ENCODE measurements around the gene VPS51.

VPS51 gene

DNA sequence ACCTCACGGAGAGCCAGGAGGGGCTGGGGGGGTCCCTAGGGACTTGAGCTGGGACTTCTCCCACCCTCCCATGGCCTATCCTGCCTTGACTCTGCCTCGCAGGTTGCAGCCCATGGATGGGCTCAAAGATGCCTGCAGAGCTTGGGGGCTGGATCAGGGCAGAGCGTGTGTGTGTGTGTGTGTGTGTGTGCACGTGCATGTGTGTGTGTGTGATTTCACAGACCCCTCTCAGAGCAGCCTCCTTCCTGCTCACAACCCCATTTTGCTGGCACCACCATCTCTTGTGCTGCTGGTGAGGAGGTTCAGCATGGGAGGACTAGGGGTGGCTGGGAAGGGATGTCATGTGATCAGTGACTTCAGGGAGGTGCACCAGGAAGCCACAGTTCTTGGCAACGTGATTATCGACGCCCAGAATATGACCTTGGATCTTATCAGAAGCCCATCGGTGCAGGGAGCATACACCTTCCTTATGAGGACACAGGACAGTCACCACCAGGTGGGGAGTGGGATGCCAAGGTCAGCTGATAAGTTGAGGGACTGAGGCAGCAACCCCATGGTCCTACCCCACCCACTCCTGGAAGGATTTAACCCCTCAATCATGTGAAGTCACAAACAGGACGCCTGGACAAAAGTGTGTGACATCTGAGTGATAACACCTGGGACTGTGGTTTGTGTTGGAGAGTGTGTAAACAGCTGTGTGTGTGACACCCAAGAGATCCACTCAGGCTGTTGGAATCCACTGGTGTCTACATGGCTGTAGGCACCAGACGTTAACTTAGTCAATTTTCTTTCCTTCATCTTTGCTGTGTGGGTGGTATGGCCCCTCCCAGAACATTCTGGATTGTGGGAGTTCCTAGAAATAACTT lies 35.8 kb upstream of the VPS51 start:
- H3K27me3 ChIP-seq (ENCODE audit: control insufficient read depth in 1 of 2, insufficient read depth in 2 of 2, low read length in 2 of 2), result peaks cover 0 to 2% of the 10 kb centered on the region in 2 donors
- H3K4me3 ChIP-seq (ENCODE audit: low read length in 2 of 2), result no peak overlapping the region
- no peaks in the 10 kb centered on the region for H3K9me3 ChIP-seq (ENCODE audit: control insufficient read depth in 2 of 2, low read length in 2 of 2)
- H3K9ac ChIP-seq (ENCODE audit: low read length in 2 of 2), result no peak overlapping the region
- no peaks in the 10 kb centered on the region for H3K36me3 ChIP-seq (ENCODE audit: control insufficient read depth in 2 of 2, insufficient read depth in 2 of 2, low read length in 2 of 2)
- H3K4me1 ChIP-seq (ENCODE audit: control insufficient read depth, insufficient read depth, low read length), result no peaks in the 10 kb centered on the region
- H3K27ac ChIP-seq (ENCODE audit: low read length), result no peak overlapping the region

DNA sequence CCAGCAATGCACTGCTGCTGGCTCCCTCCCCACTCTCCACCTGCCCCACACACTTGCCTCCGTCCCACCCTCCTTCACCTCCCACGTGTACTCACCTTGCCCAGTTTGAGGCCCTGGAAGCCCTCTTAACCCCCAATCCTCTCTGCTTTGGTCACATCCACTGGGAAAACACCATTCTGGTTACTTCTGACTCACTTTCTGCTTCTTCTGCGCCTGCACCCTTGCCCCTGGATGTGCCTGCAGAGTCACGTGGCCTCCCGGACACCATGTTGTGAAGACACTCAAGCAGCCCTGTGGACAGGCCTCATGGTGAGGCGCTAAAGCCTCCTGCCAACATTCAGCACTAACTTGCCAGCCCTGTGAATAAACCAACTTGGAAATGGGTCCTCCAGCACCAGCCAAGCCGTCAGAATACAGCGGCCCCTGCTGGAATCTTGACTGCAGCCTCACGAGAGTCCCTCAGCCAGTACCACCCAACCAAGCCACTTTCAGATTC lies 35.1 kb upstream of the VPS51 start:
- Histone ChIP-seq H3K9ac (ENCODE audit: low read length in 2 of 2) (no peak overlapping the region), H3K36me3 (ENCODE audit: control insufficient read depth in 2 of 2, insufficient read depth in 2 of 2, low read length in 2 of 2) (no peaks in the 10 kb centered on the region), H3K4me1 (ENCODE audit: control insufficient read depth, insufficient read depth, low read length) (no peaks in the 10 kb centered on the region), H3K27ac (ENCODE audit: low read length) (no peak overlapping the region), H3K27me3 (ENCODE audit: control insufficient read depth in 1 of 2, insufficient read depth in 2 of 2, low read length in 2 of 2) (peaks cover 0 to 2% of the 10 kb centered on the region in 2 donors), H3K9me3 (ENCODE audit: control insufficient read depth in 2 of 2, low read length in 2 of 2) (no peaks in the 10 kb centered on the region), H3K4me3 (ENCODE audit: low read length in 2 of 2) (no peak overlapping the region)

DNA sequence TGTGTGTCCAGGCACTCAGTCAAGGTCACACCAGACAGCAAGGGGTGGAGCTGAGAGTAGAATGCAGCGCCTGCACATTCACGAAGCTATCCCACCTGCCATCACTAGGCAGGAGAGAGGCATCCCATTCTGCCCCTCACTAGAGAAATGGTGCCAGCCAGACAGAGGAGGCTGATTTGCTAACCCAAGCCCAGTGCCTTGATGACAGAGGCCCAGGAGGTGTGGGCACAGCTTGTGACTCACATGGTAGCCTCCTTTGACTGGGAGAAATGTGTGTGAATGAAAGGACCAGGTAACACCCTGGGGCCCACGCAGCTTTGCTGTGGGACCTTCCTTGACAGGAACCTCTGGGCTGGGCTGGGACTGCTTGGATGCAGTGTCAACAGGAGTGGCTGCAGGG lies 32.5 kb upstream of the VPS51 start:
- H3K27me3 ChIP-seq (ENCODE audit: control insufficient read depth in 1 of 2, insufficient read depth in 2 of 2, low read length in 2 of 2), result peaks cover 0 to 2% of the 10 kb centered on the region in 2 donors

DNA sequence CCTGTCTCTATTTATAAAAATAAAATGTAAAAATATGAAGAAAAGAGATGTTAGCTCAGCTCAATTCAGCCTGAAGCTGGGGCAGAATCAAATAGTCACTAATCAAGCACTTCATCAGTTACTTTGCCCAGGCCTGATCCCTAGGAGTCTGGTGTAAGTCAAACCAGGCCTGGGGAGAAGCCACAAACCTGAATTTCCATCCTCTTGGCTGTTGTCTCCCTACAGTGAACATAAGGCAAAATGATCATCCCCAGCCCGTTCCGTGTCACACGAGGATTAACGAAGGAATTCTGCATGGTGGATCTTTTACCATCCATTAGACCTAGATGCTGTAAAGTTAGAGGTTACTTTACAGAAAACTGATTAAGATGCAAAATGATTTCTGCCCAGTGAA lies 31.2 kb upstream of the VPS51 start:
- H3K27me3 ChIP-seq (ENCODE audit: control insufficient read depth in 1 of 2, insufficient read depth in 2 of 2, low read length in 2 of 2), result no peaks in the 10 kb centered on the region
- H3K4me1 ChIP-seq (ENCODE audit: control insufficient read depth, insufficient read depth, low read length), result no peaks in the 10 kb centered on the region
- no peak overlapping the region for H3K9ac ChIP-seq (ENCODE audit: low read length in 2 of 2)
- H3K27ac ChIP-seq (ENCODE audit: low read length), result no peak overlapping the region
- no peaks in the 10 kb centered on the region for H3K9me3 ChIP-seq (ENCODE audit: control insufficient read depth in 2 of 2, low read length in 2 of 2)
- H3K4me3 ChIP-seq (ENCODE audit: low read length in 2 of 2), result no peak overlapping the region
- H3K36me3 ChIP-seq (ENCODE audit: control insufficient read depth in 2 of 2, insufficient read depth in 2 of 2, low read length in 2 of 2), result no peaks in the 10 kb centered on the region

More for the DNA sequence above, 32.5 kb upstream of the VPS51 start:
- Histone ChIP-seq H3K9me3 (ENCODE audit: control insufficient read depth in 2 of 2, low read length in 2 of 2) (no peaks in the 10 kb centered on the region), H3K4me3 (ENCODE audit: low read length in 2 of 2) (no peak overlapping the region), H3K27ac (ENCODE audit: low read length) (no peak overlapping the region), H3K9ac (ENCODE audit: low read length in 2 of 2) (no peak overlapping the region), H3K36me3 (ENCODE audit: control insufficient read depth in 2 of 2, insufficient read depth in 2 of 2, low read length in 2 of 2) (no peaks in the 10 kb centered on the region), H3K4me1 (ENCODE audit: control insufficient read depth, insufficient read depth, low read length) (no peaks in the 10 kb centered on the region)

DNA sequence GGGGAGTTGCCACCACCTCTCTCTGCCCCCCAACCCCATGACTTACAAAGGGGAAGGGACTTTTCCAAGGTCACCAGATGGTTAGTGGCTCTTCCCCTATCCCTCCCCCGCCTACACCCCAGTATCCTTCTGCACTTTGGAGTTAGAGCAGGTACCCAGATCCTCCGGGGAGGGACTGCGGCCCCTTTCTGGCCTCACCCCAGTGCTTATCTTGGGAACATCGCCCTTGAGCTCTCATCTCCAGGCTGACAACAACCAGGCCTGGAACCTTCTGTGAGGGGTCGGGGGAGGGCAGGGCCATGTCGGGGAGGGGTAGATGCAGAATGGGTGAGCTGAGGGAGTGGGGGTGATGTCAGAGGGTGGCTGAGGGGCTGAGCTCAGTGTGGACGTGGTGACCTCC lies 30.2 kb upstream of the VPS51 start:
- H3K9ac ChIP-seq (ENCODE audit: low read length in 2 of 2), result no peak overlapping the region
- no peak overlapping the region for H3K27ac ChIP-seq (ENCODE audit: low read length)
- H3K9me3 ChIP-seq (ENCODE audit: control insufficient read depth in 2 of 2, low read length in 2 of 2), result no peaks in the 10 kb centered on the region
- H3K36me3 ChIP-seq (ENCODE audit: control insufficient read depth in 2 of 2, insufficient read depth in 2 of 2, low read length in 2 of 2), result no peaks in the 10 kb centered on the region
- no peaks in the 10 kb centered on the region for H3K4me1 ChIP-seq (ENCODE audit: control insufficient read depth, insufficient read depth, low read length)
- H3K27me3 ChIP-seq (ENCODE audit: control insufficient read depth in 1 of 2, insufficient read depth in 2 of 2, low read length in 2 of 2), result no peaks in the 10 kb centered on the region
- no peak overlapping the region for H3K4me3 ChIP-seq (ENCODE audit: low read length in 2 of 2)

DNA sequence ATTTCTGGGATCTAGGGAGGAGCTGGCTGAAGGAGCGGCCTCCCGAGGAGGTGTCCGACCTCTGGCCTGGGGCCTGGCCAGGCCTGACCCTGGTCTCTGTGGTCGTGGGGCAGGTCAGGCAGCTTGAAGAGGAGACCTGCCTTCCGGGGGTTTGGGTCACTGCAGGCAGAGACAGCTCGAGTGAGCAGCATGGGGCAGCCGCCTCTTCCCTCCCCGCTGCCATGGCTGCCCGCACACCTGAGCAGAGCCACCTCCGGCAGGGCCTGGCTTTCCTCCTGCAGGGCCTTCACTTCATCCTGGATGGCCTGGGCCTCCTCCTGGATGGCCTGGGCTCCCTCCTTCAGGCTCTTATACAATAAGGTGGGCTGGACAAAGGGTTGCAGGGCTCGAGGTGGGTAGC lies 29.7 kb upstream of the VPS51 start:
- Histone ChIP-seq H3K4me1 (ENCODE audit: control insufficient read depth, insufficient read depth, low read length) (no peaks in the 10 kb centered on the region), H3K27ac (ENCODE audit: low read length) (no peak overlapping the region), H3K9ac (ENCODE audit: low read length in 2 of 2) (no peak overlapping the region), H3K4me3 (ENCODE audit: low read length in 2 of 2) (no peak overlapping the region), H3K27me3 (ENCODE audit: control insufficient read depth in 1 of 2, insufficient read depth in 2 of 2, low read length in 2 of 2) (no peaks in the 10 kb centered on the region), H3K36me3 (ENCODE audit: control insufficient read depth in 2 of 2, insufficient read depth in 2 of 2, low read length in 2 of 2) (no peaks in the 10 kb centered on the region), H3K9me3 (ENCODE audit: control insufficient read depth in 2 of 2, low read length in 2 of 2) (no peaks in the 10 kb centered on the region)

DNA sequence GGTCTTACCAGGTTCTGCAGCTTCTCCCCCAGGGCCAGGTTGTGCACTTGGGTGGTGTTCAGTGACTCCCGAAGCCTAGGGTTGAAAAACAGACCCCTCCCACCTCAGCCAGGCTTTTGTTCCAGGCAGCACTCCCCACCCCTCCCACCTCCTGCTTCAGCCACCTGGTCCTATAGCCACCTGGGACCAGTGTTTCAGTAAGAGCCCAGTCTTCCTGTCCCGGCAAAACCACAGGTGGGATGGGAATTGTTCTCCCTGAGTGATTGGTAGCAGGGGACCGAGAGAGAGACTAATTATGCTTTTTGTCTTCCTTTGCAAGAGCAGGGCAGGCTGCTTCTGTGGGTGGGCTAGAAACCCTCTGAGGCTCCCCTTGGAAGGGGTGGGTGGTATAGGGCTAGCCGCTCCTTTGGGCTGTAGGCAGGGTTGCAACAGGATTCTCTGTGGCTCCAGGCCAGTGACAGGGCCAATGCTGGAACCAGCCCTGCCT lies 29.2 kb upstream of the VPS51 start:
- no peak overlapping the region for H3K4me3 ChIP-seq (ENCODE audit: low read length in 2 of 2)
- no peaks in the 10 kb centered on the region for H3K4me1 ChIP-seq (ENCODE audit: control insufficient read depth, insufficient read depth, low read length)
- no peaks in the 10 kb centered on the region for H3K36me3 ChIP-seq (ENCODE audit: control insufficient read depth in 2 of 2, insufficient read depth in 2 of 2, low read length in 2 of 2)
- no peak overlapping the region for H3K9ac ChIP-seq (ENCODE audit: low read length in 2 of 2)
- H3K27me3 ChIP-seq (ENCODE audit: control insufficient read depth in 1 of 2, insufficient read depth in 2 of 2, low read length in 2 of 2), result no peaks in the 10 kb centered on the region
- no peaks in the 10 kb centered on the region for H3K9me3 ChIP-seq (ENCODE audit: control insufficient read depth in 2 of 2, low read length in 2 of 2)
- H3K27ac ChIP-seq (ENCODE audit: low read length), result no peak overlapping the region

DNA sequence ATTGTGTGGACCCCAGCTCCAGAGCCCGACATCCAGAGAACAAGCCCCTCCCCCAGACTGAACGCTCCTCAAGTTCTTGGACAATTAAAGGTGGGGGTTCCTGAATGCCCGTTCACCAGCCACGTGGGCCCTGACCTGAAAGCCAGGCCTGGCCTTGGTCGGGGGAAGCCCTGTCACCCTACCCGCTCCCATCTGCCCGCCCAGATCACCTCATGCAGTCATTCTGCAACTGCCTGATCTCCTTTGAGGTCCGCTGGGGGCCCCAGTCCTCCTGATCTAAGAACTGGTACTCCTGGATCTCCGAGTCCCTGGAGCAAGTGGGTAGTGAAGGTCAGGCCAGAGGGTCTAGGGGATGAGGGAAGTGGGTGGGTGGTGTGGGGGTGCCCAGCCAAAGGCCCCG lies 28.6 kb upstream of the VPS51 start:
- H3K4me1 ChIP-seq (ENCODE audit: control insufficient read depth, insufficient read depth, low read length), result no peaks in the 10 kb centered on the region
- H3K9ac ChIP-seq (ENCODE audit: low read length in 2 of 2), result no peak overlapping the region

DNA sequence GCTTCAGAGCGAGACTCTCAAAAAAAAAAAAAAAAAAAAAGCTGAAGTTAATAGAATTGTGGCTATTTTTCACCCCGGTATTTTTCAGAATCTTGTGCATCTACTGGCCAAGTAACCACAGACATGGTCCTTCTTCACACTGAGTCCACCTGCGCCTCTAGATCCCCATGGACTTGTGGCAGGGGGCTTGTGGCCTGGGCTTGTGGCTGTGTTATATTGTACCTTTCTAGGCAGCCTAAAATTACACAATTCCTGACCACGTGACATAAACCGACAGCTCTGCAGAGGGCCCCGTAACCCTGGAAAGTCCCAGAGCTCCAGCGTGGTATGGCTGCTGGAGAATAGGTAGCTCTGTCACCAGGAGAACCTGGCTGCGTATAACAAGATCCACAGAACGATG lies 26.8 kb upstream of the VPS51 start:
- Histone ChIP-seq H3K36me3 (ENCODE audit: control insufficient read depth in 2 of 2, insufficient read depth in 2 of 2, low read length in 2 of 2) (no peaks in the 10 kb centered on the region), H3K27me3 (ENCODE audit: control insufficient read depth in 1 of 2, insufficient read depth in 2 of 2, low read length in 2 of 2) (no peaks in the 10 kb centered on the region), H3K4me3 (ENCODE audit: low read length in 2 of 2) (no peak overlapping the region), H3K9ac (ENCODE audit: low read length in 2 of 2) (no peak overlapping the region), H3K9me3 (ENCODE audit: control insufficient read depth in 2 of 2, low read length in 2 of 2) (no peaks in the 10 kb centered on the region), H3K4me1 (ENCODE audit: control insufficient read depth, insufficient read depth, low read length) (no peaks in the 10 kb centered on the region), H3K27ac (ENCODE audit: low read length) (no peak overlapping the region)

More for the DNA sequence above, 28.6 kb upstream of the VPS51 start:
- Histone ChIP-seq H3K36me3 (ENCODE audit: control insufficient read depth in 2 of 2, insufficient read depth in 2 of 2, low read length in 2 of 2) (no peaks in the 10 kb centered on the region), H3K27me3 (ENCODE audit: control insufficient read depth in 1 of 2, insufficient read depth in 2 of 2, low read length in 2 of 2) (no peaks in the 10 kb centered on the region), H3K9me3 (ENCODE audit: control insufficient read depth in 2 of 2, low read length in 2 of 2) (no peaks in the 10 kb centered on the region), H3K4me3 (ENCODE audit: low read length in 2 of 2) (no peak overlapping the region), H3K27ac (ENCODE audit: low read length) (no peak overlapping the region)

DNA sequence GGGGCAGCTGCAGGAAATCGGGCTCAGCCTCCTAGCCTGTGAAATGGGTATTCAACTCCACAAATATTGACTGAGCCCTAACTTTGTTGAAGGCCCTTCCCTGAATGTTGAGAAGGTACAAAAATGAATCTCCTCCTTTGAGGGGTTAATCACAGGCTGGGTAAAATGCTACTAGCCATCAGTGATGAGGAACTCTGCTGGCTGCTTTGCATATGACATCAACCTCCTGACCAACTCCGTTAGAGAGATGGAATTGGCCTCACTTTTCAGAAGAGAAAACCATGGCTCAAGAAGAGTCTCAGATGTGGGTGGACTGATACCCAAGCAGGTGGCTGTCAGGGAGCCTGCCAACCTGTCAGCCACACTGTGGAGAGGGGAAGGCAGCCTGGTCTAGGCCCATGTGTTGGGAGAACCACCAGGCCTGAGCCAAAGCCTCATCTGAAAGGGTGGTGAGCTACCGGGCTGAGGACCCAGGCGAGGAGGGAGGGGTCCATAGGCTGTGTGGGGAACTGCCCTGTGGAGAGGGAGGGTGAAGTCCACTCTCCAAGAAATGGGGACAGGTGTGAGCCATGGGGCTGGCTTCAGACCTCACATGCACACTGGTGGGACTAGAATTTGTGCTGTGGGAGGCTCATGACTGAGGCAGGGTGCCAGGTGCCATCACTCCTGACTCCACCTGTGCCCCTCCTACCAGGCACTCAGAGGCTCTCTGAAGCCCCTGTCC lies 23.9 kb upstream of the VPS51 start:
- H3K36me3 ChIP-seq (ENCODE audit: control insufficient read depth in 2 of 2, insufficient read depth in 2 of 2, low read length in 2 of 2), result no peaks in the 10 kb centered on the region
- H3K4me3 ChIP-seq (ENCODE audit: low read length in 2 of 2), result no peak overlapping the region
- H3K27me3 ChIP-seq (ENCODE audit: control insufficient read depth in 1 of 2, insufficient read depth in 2 of 2, low read length in 2 of 2), result no peaks in the 10 kb centered on the region
- H3K9me3 ChIP-seq (ENCODE audit: control insufficient read depth in 2 of 2, low read length in 2 of 2), result no peaks in the 10 kb centered on the region
- H3K4me1 ChIP-seq (ENCODE audit: control insufficient read depth, insufficient read depth, low read length), result no peaks in the 10 kb centered on the region
- H3K9ac ChIP-seq (ENCODE audit: low read length in 2 of 2), result no peak overlapping the region
- no peak overlapping the region for H3K27ac ChIP-seq (ENCODE audit: low read length)

DNA sequence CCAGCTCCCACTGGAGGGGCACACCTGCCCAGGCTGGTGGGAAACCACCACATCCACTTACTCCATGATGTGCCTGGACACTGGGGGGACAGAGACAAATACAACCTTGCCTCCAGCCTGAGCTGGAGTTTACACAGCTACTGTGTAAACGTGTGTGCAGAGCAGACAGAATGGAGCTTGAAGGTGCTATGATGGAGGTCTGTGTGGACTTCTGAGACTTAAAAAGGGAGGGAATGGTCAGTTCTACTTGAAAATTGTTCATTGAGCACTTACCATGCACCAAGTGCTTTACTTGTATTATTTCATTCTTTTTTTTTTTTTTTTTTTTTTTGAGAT lies 23.4 kb upstream of the VPS51 start:
- Histone ChIP-seq H3K36me3 (ENCODE audit: control insufficient read depth in 2 of 2, insufficient read depth in 2 of 2, low read length in 2 of 2) (no peaks in the 10 kb centered on the region), H3K27ac (ENCODE audit: low read length) (no peak overlapping the region), H3K27me3 (ENCODE audit: control insufficient read depth in 1 of 2, insufficient read depth in 2 of 2, low read length in 2 of 2) (no peaks in the 10 kb centered on the region), H3K9me3 (ENCODE audit: control insufficient read depth in 2 of 2, low read length in 2 of 2) (no peaks in the 10 kb centered on the region), H3K4me3 (ENCODE audit: low read length in 2 of 2) (no peak overlapping the region), H3K4me1 (ENCODE audit: control insufficient read depth, insufficient read depth, low read length) (no peaks in the 10 kb centered on the region), H3K9ac (ENCODE audit: low read length in 2 of 2) (no peak overlapping the region)
